ENCODE measurements around the gene CYP2A7. TPM values are rescaled to one million over a fixed set of nuclear protein-coding genes. Genes with fewer than 3 reads are reported as not detected.
A peak's percentile ranks its signal among the peaks of the same experiment; 100 is the strongest.
"Not testable (repeated sequence)": the region's sequence is repeated elsewhere in the genome, so short reads cannot be mapped to it uniquely, and the experiment has no call there.

The CYP2A7 gene
- total RNA-seq, 1 experiment from 2014 or later = not detected

DNA sequence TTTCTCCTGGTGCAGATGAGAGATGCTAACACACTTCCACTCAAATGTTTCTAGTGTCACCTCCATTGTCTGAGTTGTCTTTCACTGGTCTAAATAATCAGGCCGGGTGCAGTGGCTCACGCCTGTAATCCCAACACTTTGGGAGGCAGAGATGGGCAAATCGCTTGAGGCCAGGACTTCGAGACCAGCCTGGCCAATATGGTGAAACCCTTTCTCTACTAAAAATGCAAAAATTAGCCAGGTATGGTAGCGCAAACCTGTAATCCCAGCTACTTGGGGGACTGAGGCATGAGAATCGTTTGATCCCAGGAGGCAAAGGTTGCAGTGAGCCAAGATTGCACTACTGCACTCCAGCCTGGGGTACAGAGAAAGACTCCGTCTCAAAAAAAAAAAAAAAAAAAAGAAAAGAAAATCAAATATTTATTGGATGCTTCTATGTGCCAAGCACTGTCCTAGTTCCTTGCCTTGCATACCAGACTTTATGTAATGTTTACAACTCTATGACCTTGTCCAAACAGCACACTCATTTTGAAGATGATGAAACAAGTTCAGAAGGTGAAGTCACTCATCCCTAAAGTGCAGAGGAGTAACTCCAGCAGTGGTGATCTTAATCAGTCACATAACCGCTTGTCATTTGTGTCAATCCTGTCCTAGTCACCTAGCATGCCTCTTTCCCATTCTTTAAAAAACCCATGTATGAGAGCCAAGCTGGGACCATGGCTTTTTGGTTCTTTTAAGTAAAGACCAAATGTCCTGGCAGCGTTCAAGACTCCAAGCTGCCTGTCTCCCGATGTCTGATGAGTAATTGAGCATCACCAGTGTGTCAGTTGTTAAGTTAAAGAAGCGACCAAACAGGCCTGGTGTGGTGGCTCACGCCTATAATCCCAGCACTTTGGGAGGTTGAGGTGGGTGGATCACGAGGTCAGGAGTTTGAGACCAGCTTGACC, 15.1 kb upstream of the CYP2A7 start:
- peak; percentile 27 for DNase-seq (ENCODE audit: low read depth)

DNA sequence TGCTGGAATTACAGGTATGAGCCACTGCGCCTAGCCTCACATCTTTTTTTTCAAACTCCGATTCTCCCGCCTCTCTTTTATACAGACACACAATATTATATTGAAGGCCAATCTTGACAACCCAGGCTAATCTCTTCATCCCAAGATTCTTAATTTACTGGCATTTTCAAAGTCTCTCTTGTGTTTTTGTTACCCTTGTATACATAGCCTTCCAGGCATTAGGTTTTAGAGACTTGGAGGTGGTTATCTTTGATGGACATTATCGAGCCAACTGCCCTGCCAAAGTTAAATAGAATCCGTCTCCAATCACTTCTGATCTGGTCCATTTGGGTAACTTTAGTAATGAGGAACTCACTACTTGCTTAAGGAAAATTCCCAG, 14.4 kb upstream of the CYP2A7 start:
- no peak for DNase-seq (ENCODE audit: low read depth)

DNA sequence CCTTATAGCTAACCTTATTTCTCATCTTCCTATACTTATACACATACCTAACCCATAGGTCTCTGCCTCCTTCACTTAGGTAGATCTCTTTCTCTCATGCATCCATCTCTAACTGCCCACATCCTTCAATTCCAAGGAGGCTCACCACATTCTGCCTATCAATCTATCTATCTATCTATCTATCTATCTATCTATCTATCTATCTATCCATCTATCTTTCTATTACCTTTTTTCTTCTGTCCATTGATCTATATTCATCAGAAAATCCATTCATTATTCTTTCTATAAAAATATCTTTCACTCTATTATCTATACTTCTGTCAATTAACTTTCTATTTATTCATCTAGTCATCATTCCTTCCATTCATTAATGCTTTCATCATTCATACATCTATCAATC, 11.1 kb upstream of the CYP2A7 start:
- no peak for DNase-seq (ENCODE audit: low read depth)

DNA sequence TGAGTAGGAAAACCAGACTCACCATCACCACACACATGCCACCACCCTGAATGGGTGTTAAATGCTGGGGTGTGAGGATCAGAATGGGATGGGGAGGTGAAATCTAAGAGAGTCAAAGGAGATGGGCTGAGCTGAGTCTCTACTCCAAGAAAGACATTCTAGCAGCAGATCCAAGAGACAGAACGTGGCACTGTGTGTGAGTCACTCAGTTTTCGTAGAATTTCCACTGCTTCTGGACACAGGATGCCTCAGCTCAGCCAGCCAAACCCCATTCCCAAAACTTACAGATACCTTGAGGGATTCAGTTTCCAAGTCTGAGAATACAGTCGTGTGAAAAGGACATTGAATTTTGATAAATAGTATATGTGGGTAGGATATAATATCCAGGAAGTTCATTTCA, 7.3 kb upstream of the CYP2A7 start:
- no peak for DNase-seq (ENCODE audit: low read depth)

GRCh38 chr19:40888191-40888590, 6.2 kb upstream of the CYP2A7 start:
- no peak for DNase-seq (ENCODE audit: low read depth)

DNA sequence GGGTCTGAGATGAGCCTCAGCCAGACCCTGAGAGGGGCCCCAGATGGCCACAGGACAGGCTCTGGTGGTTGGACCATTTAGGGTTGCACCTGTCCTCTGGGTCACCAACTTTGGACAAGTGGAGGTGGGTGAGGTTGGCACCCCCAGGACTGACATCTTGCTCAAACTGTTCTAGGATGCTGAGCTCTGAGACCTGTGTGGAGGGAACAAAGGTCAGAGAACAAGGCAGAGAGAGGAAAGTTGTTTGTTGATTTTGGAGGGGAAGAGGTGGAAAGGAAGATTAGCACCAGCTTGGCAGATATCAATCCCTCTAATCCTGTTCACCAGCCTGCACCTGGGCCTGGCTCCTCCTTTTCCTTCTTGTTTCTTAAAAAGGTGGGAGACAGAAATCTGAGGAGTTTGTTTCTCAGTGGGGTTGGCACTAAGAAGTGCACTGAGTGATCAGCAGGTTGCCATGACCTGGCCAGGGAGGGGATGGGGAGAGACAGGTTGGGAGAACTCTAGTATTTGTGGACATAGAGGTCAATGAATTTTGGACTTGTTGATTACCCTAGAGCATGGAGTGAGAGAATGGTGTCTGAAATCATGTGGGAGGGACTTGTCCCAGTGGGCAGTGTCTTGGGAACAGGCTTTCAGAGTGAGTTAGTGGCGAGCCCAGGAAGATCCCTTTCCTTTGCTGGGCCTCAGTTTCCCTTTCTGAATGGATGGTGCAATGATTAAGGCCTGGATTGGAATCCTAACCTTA, 2.3 kb upstream of the CYP2A7 start:
- not testable (repeated sequence) for DNase-seq (ENCODE audit: low read depth)

DNA sequence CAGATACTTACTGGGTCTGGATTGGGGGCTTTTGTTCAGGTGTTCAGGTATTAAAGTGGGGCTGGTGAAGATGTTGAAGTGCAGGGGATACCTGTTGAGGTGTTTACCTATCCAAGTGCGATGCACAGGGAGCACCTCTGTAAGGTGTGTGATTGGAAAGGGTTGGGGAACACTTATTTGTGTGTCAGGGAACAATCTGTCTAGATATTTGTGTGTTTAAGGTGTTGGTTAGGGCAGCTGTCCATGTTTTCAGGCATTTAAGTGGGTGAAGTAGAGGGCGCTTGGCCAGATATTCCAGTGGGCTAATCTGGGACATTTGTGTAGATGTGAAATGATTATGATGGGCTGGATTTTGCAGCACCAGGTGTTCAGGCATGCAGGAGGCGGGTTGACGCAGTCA, 2.7 kb downstream of the CYP2A7 start:
- not testable (repeated sequence) for DNase-seq (ENCODE audit: low read depth)

GRCh38 chr19:40875526-40875951, 6.5 kb downstream of the CYP2A7 start:
- DNase-seq (ENCODE audit: low read depth) = not testable (repeated sequence)

GRCh38 chr19:40874874-40875273, 7.2 kb downstream of the CYP2A7 start:
- not testable (repeated sequence) for DNase-seq (ENCODE audit: low read depth)

DNA sequence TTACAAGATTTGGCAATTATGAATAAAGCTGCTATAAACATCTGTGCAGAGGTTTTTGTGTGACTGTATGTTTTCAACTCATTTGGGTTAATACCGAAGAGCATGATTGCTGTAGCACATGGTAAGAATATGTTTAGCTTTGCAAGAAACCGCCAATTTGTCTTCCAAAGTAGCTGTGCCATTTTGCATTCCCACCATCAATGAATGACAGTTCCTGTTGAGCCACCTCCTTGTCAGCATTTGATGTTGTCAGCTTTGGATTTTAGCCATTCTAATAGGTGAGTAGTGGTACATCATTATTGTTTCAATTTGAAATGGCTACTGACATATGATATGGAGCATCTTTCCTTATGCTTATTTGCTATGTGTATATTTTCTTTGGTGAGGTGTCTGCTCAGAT, 8.2 kb downstream of the CYP2A7 start:
- DNase-seq (ENCODE audit: low read depth) = not testable (repeated sequence)

DNA sequence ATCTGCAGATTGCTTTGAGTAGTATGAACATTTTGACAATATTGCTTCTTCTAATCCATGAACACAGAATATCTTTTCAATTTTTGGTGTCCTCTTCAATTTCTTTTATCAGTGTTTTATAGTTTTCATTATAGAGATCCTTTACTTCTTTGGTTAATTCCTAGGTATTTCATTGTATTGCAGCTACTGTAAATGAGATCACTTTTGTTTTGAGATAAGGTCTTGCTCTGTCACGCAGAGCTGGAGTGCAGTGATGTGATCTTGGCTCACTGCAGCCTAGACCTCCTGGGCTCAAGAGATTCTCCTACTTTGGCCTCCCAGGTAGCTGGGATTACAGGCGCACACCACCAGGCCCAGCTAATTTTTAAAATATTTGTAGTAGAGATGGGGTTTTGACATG, 9.8 kb downstream of the CYP2A7 start:
- DNase-seq (ENCODE audit: low read depth) = no peak

DNA sequence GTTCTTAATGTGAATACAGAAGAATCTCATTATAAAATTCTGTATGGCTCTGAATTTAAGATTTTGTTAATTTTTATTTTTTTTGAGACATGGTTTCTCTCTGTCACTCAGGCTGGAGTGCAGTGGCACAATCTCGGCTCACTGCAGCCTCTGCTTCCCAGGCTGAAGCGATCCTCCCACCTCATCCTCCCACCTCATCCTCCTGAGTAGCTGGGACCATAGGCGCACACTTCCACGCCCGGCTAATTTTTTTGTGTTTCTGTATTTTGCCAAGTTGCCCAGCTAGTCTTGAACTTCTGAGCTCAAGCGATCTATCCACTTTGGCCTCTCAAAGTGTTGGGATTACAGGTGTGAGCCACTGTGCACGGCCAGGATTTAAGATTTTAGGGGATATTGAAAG, 14.3 kb downstream of the CYP2A7 start:
- DNase-seq (ENCODE audit: low read depth) = no peak

- not testable (repeated sequence) for DNase-seq (ENCODE audit: low read depth)
Measured at GRCh38 chr19:40864739-40865496, 17.1 kb downstream of the CYP2A7 start.

GRCh38 chr19:40862785-40863184, 19.2 kb downstream of the CYP2A7 start:
- DNase-seq (ENCODE audit: low read depth) = peak; percentile 45

- no peak for DNase-seq (ENCODE audit: low read depth)
Measured at GRCh38 chr19:40862333-40862732, 19.7 kb downstream of the CYP2A7 start.

- no peak for DNase-seq (ENCODE audit: low read depth)
Measured at GRCh38 chr19:40858109-40858508, 23.9 kb downstream of the CYP2A7 start.

- DNase-seq (ENCODE audit: low read depth) = not testable (repeated sequence)
Measured at GRCh38 chr19:40852467-40853152, 29.4 kb downstream of the CYP2A7 start.

- not testable (repeated sequence) for DNase-seq (ENCODE audit: low read depth)
Measured at GRCh38 chr19:40850277-40850676, 31.8 kb downstream of the CYP2A7 start, which contains the start of gene CYP2A6. Gene CYP2A6, minus strand, starts transcription at chr19:40850447. Its CDS starts 21 bp downstream, at chr19:40850426.

- not testable (repeated sequence) for DNase-seq (ENCODE audit: low read depth)
Measured at GRCh38 chr19:40846722-40847121, 35.3 kb downstream of the CYP2A7 start.

DNA sequence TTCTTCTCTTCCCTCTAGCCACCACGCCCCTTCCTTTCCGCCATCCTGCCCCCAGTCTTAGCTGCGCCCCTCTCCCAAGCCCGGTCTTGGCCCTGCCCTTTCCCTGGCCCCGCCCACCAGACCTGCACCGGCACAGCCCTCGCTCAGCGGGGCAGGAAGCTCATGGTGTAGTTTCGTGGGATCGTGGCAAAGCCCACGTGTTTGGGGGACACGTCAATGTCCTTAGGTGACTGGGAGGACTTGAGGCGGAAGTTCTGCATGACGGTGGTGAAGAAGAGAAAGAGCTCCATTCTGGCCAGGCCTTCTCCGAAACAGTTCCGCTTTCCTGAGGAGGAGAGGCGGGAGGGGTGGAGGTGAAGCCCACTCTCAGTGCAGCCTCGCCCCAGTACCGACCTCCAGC, 38.4 kb downstream of the CYP2A7 start:
- not testable (repeated sequence) for DNase-seq (ENCODE audit: low read depth)

DNA sequence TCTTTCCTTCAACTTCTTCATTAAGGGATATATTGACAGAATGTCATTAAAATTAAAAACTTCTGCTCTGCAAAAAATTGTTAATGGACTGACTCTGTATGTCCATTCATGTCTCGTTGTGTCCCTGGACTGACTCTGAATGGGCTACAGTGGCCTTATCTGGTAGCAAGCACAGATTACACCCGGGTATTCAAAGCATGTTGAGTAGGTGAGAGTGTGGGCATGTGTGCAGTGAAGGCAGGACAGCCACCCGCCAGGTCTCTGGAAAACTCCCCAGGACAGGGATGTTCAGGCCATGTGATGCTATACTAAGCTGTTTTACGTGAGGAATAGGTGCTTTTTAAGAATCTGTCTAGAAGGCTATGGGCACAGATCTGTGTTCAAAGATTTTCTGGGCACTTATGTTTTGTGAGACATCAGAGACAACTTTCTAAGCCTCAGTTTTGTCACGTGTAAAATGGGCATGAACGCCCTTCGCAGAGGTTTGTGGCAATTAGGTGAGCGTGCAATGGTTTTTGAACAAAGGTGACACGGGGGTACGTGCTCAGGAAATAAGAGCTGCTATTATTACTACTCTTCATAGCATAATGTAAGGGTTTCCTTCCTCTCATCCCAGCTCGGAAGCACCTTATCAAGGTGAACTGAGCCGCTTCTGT, 38.9 kb downstream of the CYP2A7 start:
- not testable (repeated sequence) for DNase-seq (ENCODE audit: low read depth)

Measured in M059J (cell line).